Stimulated activated CD4-positive, alpha-beta T cell treated with anti-CD3 and anti-CD28 coated beads, Interleukin-15, amount 100 ng/mL, for 48 hours (primary cell): Measurements from ENCODE around the gene USP7.
"Not testable (repeated sequence)": the region's sequence is repeated elsewhere in the genome, so short reads cannot be mapped to it uniquely, and the experiment has no call there.

ENCODE experiments used
- DNase-seq, 2 donors: peaks; one replicate each; pipeline ENCODE4 v3.0.0-alpha.2; 2020; ENCODE audit warnings: low read depth in 2 of 2

The USP7 gene

DNA sequence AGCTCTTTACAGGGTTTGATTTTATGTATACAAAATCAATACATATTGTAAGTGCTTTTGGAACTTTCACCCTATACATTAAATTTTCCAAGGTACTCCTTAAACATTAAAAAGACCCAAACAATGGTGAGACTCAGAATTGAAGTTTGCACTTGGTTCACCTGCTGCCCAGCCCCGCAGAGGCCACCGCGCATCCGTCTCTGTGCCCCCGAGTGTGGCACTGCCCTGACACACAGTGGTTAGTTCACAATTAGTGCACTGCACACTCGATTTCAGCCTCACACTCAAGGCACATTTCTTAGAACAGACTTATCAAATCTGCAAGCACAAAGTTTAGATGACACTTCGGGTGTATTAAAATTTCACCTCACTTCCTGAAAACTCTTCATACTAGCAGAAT lies 38.3 kb downstream of the USP7 start:
- no peak for DNase-seq

DNA sequence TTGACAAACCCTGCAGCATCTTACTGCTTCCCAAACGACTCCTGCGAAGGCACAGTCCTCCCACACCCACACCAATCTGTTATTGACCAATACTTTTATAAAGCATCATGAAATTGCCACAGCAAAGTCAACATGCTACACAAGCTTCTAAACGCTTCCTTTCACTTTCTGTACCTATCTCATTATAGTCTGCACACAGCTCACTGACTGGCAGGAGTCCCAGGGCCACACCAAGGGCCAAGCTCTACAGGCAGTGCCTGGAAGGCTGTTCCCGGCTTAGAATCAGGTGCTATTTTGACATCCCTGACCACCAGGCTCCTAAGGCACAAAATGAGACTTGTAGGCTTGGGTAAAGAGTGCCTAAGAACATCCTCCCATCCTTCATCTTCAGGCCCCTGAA lies 39.5 kb downstream of the USP7 start:
- DNase-seq = no peak

DNA sequence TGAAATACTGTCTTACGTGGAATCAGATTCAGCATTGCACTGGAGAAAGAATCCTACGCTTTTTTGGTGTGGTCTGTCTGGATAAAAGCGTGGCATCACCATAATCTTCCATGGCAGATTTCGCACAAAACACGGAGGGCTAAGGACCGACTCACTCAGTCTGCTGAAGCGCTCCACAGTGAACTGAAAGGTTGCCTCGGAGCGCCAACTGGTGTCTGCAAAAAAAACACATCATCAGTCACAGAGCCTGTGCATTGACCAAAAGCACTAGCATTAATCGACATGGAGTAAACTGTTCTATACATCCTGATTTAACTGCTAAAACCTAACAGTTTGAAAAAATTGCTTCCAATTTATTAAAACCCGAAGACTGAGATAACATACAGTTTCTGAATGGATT lies 40.5 kb downstream of the USP7 start:
- no peak for DNase-seq

DNA sequence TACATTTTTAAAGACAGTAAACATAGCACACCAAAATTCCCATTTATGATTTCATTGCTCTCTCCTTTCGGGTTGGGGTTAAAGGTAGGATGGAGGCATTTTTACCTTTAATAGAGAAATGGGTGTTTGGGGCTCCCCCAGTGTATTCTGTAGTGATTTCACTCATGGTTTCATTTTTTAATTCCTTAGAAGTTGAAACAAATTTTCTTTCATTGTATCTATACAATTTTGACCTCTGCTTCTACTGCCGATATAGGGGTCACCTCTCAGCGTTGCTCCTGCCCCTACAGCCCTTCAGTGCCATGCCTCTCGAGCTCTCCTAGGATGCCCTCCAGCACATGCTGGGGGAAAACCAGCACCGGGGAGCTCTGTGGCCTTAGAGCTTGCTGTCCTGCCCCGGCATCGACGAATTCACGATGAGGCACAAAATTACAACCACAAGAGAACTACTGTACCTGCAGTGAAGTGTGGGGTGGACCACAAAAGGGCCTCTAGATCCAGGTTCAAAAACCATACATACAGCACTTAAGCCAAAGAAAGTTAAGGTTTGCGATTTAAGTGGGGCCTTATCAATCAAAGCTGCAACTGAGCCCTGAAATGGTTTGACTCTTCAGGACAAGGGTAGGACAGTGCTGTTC lies 42.2 kb downstream of the USP7 start:
- DNase-seq = no peak

DNA sequence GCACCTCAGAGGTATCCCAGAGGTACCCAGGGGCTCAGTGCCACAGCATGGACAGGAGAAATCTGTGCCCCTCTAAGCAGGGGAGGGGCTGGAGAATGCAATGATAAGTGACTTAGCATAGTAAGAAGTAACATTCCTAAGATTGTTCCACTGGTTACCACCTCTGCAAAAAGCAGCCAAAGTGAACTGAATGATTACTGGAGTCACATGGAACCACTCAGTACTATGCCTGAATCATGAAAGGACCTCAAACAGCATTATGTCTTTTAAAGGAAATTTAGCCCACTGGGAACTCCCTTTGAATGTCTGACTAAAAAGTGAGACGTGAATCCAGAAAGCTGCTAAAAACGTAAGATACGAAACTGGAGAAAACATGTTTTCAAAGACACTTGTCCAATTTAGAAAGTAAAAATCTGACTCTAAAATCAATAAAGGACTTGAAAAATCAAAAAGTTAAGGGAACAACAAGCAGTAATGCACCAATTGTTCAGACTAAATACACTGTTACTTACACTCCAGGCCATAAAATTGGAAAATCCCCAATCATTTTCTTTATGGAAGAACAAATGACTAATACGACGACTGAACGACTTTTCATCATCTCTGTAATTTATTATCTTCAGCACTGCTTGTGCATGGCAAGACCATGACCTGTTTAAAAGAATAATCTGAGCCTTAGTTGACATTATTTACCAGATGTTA lies 42.9 kb downstream of the USP7 start:
- no peak for DNase-seq

DNA sequence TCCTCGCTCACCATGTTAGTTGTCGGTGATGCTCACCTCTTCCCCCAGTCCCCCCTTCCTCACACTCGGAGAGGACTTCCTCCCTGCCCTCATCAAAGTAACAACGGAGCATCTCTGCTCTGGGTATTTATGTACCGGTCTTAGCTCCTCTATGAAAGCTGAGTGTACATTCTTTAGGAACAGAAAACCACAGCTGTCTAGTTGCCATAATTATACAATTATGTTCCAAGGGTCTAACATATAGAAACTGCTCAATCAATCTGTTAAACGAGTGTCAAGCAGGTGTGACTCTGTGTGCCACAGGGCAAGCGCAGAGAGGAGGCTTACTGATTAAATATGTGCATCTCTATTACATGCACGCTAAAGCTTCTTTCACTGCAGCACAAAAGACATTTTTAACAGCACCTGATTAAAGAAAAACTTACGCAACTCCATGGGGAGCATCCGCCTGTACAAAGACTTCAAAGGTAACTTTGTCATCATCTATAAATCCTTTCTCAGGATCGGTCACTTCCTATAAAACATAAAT lies 43.7 kb downstream of the USP7 start:
- no peak for DNase-seq

DNA sequence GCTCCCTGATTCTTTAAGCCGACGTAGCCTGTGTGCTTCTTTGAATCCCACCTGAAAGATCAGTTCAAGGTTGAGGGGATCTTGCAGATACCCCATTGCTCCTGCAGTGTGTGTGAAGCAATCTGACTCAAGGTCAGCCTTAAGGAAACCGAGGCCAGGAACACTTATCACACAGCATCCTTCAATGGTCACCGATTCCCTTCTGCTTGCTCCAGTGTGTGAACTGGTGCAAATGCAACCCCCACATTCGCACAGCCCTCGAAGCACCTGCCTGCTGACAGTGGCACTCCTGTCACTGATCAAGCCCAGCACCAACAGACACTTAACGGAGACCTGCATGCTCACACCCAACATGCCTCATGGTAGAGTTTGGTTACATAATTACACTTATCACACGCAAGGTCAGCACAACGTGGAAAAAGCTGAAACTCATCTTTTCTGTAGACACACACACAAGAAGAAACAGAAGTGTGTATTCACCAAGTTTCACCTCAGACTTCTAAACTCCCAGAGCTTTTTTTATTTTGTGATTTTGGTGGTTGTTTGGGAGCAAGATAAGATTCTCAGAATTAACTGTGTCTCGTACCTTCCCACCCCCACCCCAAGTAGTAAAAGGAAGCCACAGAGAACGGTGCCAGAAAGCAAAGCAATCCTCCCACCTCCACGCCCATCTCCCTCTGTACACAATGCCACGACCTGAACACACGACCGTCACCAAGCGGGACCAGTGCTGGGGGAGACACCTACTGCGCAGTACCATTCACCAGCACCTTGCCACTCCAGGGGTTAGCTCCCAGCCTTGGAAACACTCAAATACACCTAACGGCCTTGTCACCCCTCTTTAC lies 44.4 kb downstream of the USP7 start:
- no peak for DNase-seq

DNA sequence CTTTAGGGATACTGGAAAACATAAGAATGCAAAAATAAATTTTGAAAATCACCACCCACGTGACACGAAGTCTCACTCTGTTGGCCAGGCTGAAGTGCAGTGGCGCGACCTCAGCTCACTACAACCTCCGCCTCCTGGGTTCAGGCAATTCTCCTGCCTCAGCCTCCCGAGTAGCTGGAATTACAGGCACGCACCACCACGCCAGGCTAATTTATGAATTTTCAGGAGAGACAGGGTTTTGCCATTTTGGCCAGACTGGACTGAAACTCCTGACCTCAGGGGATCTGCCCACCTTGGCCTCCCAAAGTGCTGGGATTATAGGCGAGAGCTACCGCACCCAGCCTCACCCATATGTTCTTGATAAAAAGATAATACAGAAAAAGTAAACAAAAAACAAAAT lies 46.4 kb downstream of the USP7 start:
- not testable (repeated sequence) for DNase-seq

DNA sequence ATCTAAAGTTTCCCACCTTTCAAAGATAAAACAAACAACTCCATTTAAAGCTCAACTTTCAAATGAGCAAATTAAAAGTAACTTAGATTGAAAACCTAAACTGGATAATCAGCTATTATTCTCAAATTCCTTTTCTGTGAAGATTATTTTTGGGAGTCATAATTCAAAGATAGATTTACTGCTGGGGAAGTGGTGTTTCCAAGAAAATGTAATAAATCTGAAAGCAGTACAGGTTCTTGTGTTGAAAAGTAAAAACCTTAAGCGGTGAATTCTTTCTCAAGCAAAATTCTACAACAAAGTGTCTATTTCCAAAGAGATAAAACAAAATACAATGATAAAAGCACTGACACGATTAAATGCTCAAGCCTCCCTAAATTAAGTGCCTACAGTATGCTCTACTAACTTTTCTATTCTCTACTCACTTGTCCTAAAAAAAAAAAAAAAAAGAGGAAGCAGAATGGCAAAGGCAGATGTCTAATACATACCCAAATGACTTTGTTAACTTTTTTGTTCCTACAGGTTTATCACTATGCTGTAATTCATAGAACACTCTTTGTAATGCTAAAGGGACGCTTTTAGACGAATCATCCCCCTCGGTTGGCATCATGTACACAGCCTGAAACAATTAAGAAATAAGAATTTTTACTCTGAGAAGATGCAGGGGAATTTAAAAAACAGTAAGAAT lies 47.0 kb downstream of the USP7 start:
- no peak for DNase-seq

DNA sequence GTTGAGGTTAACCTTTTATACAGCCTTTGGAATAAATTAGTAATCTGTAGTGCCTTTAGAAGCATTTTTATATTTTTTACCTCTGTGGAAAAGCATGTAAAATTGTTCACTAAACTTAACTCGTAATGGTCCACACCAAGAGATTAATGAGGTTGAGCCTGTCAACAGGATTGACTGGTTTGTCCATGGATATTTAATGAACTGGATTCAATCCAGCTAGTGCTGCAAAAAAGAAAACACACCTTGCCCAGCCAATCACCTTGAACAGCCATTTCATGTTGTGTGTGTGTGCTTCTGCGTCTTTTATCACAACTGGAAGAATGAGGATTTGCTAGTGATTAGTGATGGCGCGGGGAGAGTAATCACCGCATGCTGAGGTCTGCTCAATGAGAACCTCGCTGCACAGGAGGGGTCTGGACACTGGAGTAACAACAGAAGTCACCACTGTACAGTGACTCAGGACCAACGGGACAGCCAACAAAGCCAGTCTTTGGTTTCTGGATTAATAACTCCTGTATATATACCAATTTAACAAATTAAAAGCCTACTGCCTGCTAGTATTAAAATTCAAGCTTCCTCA lies 47.9 kb downstream of the USP7 start:
- DNase-seq = no peak

DNA sequence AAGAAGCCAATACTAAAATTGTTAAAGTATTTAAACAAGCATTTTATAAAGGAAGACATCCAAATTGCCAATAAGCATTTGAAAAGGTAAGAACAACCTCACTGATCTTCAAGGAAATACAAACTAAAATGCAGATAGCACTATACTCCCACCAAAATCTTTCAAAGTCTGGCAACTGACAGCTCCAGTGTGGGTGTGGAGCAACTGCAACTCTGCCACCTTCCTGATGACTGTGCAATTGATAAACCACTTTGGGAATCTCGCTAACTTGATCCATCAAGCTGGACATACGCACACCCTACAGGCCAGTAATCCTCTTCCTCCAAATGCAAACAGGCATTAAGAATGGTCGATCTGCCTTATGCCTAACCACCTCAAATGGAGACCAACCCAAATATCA lies 49.6 kb downstream of the USP7 start:
- DNase-seq = no peak

DNA sequence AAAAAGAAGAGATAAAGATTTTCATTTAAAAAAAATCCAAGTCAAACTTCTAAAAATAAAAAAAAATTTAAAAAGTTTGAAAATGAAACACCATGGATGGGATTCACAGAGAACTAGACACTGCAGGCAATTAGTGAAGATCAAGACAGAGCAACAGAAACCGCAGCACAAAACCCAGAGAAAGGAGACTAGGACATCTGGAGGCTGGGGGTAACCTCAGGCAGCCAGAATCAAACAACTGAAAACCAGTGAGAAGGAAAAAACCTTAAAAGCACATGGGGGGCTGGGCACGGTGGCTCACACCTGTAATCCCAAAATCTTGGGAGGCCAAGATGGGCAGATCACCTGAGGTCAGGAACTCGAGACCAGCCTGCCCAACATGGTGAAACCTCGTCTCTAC lies 50.9 kb downstream of the USP7 start:
- no peak for DNase-seq

DNA sequence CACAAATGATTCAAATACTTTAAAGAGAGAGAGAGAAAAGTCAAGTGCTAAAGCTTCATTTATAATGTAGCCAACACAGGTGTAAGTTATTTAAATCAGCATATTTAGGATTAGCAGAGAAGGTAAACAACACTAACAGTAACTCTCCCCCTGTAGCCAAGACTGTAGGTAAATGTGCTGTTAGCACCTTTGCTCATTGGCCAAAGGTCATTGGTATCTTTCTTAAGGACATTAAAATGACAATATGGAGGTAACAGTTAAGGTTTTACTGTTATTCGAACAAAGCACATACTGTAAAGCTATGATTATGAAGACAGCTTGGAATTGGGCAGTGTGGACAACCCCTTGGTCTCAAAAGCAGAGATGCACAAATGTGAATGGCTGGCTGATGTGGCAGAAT lies 52.9 kb downstream of the USP7 start:
- DNase-seq = no peak

DNA sequence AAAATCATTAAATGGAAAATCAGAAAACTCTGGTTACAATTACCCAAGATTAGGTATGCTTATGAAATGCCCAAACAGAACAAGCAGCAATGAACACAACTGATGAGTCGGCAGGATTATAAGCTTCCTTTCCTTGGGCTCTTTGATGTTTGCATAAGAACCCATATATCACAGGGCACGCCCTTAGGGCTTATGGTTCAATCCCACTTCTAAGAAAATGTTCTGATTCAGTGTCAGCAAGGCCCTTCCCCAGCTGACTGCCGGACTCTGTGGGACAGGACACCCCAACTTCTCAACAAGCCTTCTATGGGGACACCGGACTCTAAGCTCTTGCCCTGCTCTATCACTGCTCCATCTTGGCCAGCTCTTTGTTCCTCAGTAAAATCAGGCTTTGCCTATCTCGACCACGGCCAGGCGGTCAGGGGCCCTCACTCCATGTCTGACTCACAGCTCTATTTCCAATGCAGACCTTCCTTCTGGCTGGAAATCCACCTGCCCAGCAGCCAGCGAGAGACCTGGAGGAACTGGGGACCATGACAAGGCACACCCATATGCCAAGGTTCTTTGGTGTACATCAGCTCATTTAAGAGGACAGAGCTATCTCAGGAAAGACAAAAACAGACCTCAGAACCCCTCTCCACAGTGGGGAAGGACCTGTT lies 54.8 kb downstream of the USP7 start:
- DNase-seq = no peak

DNA sequence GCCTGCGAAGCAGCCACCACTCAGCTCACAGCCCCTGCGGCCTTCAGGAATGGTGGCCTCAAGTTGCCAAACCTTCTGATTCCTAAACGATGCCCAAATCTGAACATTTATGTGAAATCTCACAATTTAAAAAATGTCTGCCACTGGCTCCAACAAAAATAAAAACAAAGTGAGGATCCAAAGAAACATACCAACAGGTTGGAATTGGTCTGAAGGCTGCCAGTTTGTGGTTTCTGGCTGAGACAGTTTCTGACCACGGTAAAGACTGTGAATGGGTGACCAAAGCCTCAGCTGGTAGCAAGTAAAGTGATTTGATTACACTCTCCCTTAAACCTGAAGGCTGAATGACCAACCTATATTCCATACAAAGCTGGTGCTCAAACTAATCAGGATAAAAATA lies 56.6 kb downstream of the USP7 start:
- DNase-seq = no peak

DNA sequence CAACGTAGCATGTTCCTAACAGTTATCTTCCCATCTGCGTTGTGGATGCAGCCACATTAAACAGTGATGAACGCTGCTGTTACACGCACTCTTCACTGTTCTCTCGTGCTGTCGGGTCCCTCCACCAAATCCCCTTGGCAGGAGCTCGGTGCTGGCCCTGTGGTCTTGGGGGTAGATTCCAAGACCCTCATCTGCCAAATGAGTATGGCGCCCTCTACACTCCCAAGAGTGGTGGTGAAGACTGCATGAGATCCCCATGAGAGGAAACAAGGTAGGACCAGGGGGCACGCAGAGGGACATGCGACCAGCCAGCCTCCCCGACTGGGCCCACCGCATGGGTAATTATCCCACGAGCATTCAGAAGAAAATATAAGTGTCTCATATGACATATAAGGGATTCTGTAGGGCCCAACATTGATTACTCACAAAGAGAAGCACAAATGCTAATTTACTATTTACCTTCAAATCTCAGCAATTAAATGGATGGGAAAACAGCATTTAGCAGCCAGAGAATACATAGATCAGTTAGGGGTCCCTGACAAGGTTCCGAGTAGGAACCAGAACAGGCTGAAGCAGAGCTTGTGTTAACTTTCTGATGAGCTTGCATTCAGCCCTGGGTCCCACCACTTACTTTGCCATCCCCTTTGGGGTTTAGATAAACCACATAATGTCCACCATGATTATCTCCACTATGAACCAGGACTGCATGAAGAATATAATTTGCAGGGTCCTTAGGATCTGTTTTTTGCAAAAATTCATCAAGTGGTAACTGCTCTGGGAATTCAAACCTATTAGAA lies 57.7 kb downstream of the USP7 start:
- no peak for DNase-seq

DNA sequence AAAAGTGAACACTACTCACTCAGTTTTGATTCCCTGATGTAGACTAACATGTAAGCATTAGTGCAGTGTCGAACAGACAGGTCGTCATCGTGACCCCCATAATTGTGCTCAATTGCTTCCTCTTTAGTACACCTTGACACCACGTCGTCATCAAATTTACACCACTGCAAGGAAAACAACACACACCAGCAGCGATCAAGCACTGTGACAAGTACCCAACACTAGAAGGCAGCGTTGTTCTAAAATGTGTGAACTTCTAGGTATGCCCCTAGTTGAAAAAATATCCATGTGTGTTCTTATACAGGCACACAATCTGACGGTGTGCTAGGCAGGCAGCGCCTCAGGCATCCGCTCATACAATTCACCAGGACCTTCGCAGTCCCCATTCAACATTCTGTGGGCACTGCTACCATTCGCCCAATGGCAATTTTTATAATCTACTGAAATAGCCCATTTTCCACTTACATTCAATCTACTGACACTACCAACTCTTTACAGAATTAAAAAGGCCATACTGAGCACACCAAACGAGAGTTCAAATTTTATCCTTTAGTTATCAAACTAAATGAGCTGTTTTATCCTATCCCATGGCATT lies 58.4 kb downstream of the USP7 start:
- DNase-seq = no peak

DNA sequence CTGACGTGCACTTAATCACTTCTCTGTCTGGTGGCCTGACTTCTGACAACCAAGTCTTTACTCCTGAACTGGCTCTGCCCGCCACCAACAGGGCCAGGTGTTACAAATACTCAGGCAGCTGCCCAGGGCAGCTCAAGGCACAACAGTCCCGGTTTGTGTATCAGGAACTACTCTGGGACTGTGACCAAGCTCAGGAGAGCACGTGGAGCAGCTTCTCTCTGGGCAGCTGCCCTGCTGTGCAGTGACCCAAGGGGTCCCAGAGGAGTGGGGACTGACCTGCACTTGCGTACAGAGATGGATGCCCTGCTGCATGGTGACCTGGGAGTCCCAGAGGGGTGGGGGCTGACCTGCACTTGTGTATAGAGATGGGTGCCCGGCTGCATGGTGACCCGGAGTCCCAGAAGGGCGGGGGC lies 59.7 kb downstream of the USP7 start:
- DNase-seq = no peak

DNA sequence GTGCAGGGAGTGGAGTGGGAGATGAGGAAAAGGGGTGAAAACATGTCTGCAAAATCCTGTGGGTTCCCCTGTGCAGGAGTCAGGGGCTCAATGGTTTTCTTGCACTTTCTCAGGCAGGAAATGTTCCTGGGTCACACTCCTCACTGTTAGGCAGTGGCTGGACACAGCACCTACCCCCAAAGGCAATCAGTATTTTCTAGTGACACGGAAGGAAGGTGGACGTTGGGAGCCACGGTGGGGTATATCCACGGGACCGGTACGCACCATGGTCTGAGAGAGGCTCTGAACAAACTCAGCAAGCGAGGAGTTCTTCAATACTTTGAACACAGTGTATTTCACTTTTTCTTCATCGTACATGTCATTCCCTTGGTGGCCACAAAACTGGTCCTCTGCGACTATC lies 60.7 kb downstream of the USP7 start:
- DNase-seq = no peak

DNA sequence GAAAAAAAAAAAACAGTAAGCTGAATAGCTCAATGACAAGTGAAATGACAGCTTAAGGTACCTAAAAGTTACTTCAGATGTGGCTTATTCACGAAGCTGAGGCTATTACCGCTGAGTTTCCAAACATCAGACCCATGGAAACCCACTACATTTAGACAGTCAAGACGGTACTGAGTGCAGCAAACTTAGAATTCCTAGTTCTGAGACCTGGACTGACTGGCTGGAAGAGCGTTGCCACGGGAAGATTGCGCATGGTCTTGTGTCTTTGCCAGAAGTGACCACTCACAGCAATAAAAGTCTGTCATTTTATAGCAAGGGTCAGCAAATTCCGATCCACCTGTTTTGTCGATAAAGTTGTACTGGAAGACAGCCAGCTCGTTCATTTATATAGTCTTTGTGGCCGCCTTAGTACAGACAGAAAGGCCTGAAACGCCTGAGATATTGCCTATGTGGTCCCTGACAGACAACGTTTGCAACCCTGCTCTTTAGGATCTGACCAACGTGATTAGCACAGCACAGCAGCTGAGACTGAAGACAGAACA lies 62.3 kb downstream of the USP7 start:
- DNase-seq = no peak
